Measurements from ENCODE around the gene TMEM43. TPM values are rescaled to one million over a fixed set of nuclear protein-coding genes. Genes with fewer than 3 reads are reported as not detected.
"Not testable (repeated sequence)": the region's sequence is repeated elsewhere in the genome, so short reads cannot be mapped to it uniquely, and the experiment has no call there.

The TMEM43 gene
- total RNA-seq, 4 donors from 2014 or later = 64.0 to 140 (median 76.3) TPM

- Histone ChIP-seq H3K4me3 (no peak overlapping the region), H3K27ac (no peak overlapping the region), H3K36me3 (peaks cover 0 to 18% (median 0%) of the 10 kb centered on the region in 3 donors), H3K9me3 (peaks cover 0 to 16% (median 9%) of the 10 kb centered on the region in 3 donors), H3K4me1 (no peaks in the 10 kb centered on the region), H3K27me3 (no peaks in the 10 kb centered on the region)
- DNase-seq = no peak
- intact Hi-C loops (cut with DNase I) = no loop called here
- WGBS, 2 donors = 80 to 94% methylated on average over 2 of the region's 2 CpGs
- no peak for TF ChIP-seq POLR2A (IDR thresholded peaks at IDR 0.05)
- no peak for TF ChIP-seq CTCF (IDR thresholded peaks at IDR 0.05)
Measured at GRCh38 chr3:14092464-14092863, 32.4 kb upstream of the TMEM43 start.

- Histone ChIP-seq H3K9me3 (peaks cover 0 to 10% (median 0%) of the 10 kb centered on the region in 3 donors), H3K27ac (no peak overlapping the region), H3K36me3 (peaks cover 0 to 11% (median 0%) of the 10 kb centered on the region in 3 donors), H3K27me3 (no peaks in the 10 kb centered on the region), H3K4me1 (no peaks in the 10 kb centered on the region), H3K4me3 (no peak overlapping the region)
- intact Hi-C loops (cut with DNase I) = no loop called here
- TF ChIP-seq POLR2A (IDR thresholded peaks at IDR 0.05) = no peak
- no peak for TF ChIP-seq CTCF (IDR thresholded peaks at IDR 0.05)
- DNase-seq = no peak
Measured at GRCh38 chr3:14093831-14094230, 31.0 kb upstream of the TMEM43 start.

- WGBS, 2 donors = 91 to 93% methylated on average over 3 of the region's 3 CpGs
- H3K36me3 ChIP-seq = peaks cover 0 to 5% (median 0%) of the 10 kb centered on the region in 3 donors
- intact Hi-C loops (cut with DNase I) = no loop called here
- no peak for DNase-seq
- peaks cover 0 to 10% (median 0%) of the 10 kb centered on the region in 3 donors for H3K9me3 ChIP-seq
- H3K27ac ChIP-seq = no peak overlapping the region
- no peak overlapping the region for H3K4me3 ChIP-seq
- H3K4me1 ChIP-seq = no peaks in the 10 kb centered on the region
- TF ChIP-seq POLR2A (IDR thresholded peaks at IDR 0.05) (no peak), CTCF (IDR thresholded peaks at IDR 0.05) (no peak)
- no peaks in the 10 kb centered on the region for H3K27me3 ChIP-seq
Measured at GRCh38 chr3:14096742-14097141, 28.1 kb upstream of the TMEM43 start.

GRCh38 chr3:14097616-14098391 is 27.0 kb upstream of the TMEM43 start:
- Histone ChIP-seq H3K4me3 (no peak overlapping the region), H3K4me1 (no peaks in the 10 kb centered on the region), H3K27ac (no peak overlapping the region), H3K36me3 (peaks cover 0 to 5% (median 0%) of the 10 kb centered on the region in 3 donors), H3K27me3 (no peaks in the 10 kb centered on the region), H3K9me3 (peaks cover 0 to 10% (median 0%) of the 10 kb centered on the region in 3 donors)
- intact Hi-C loops (cut with DNase I) = no loop called here
- WGBS, 2 donors = 91 to 92% methylated on average over 5 of the region's 5 CpGs
- DNase-seq = no peak
- TF ChIP-seq POLR2A (IDR thresholded peaks at IDR 0.05) = no peak
- no peak for TF ChIP-seq CTCF (IDR thresholded peaks at IDR 0.05)

GRCh38 chr3:14109821-14110220 is 15.0 kb upstream of the TMEM43 start:
- WGBS, 2 donors = 94 to 97% methylated on average over 5 of the region's 5 CpGs
- DNase-seq, H3K4me3 ChIP-seq, H3K27me3 ChIP-seq, H3K27ac ChIP-seq, H3K9me3 ChIP-seq: not testable (repeated sequence)
- intact Hi-C loops (cut with DNase I) = loop anchor here (10.0 kb wide), 1 partner anchor 215 kb away; no protein-coding TSS in a partner anchor
- Histone ChIP-seq H3K4me1 (peaks cover 0 to 14% (median 0%) of the 10 kb centered on the region in 3 donors), H3K36me3 (peaks cover 0 to 46% (median 2%) of the 10 kb centered on the region in 3 donors)
